Measurements from ENCODE around the gene BAIAP2L2. TPM values are rescaled to one million over a fixed set of nuclear protein-coding genes. Genes with fewer than 3 reads are reported as not detected.
A peak's percentile ranks its signal among the peaks of the same experiment; 100 is the strongest.
"Not testable (repeated sequence)": the region's sequence is repeated elsewhere in the genome, so short reads cannot be mapped to it uniquely, and the experiment has no call there.

BAIAP2L2 gene
- total RNA-seq, 4 donors from 2014 or later = 0.58 TPM; not detected in 3

GRCh38 chr22:38080850-38081635 lies 29.4 kb downstream of the BAIAP2L2 start:
- no peaks in the 10 kb centered on the region for H3K9me3 ChIP-seq
- H3K27me3 ChIP-seq = peaks cover 52% of the 10 kb centered on the region
- WGBS, 2 donors (ENCODE audit: low coverage in 1 of 2) = no CpG with 5 or more reads among the region's 110 CpGs
- H3K36me3 ChIP-seq = peaks cover 0 to 16% of the 10 kb centered on the region in 2 donors
- H3K4me3 ChIP-seq = peak overlapping the region; percentile 3 to 51
- H3K27ac ChIP-seq = peak overlapping the region in 1 of 4 donors; percentile 3
- ATAC-seq = peak; percentile 59
- no peak for TF ChIP-seq EP300 (IDR thresholded peaks at IDR 0.05)
- peak in 1 of 4 experiments; percentile 19 for TF ChIP-seq CTCF (IDR thresholded peaks at IDR 0.05)
- TF ChIP-seq POLR2A (IDR thresholded peaks at IDR 0.05) = no peak
- H3K4me1 ChIP-seq = peaks cover 0 to 26% (median 18%) of the 10 kb centered on the region in 3 donors

GRCh38 chr22:38080474-38080849 lies 30.0 kb downstream of the BAIAP2L2 start:
- no peak for ATAC-seq
- Histone ChIP-seq H3K4me3 (peak overlapping the region in 1 of 2 donors; percentile 51), H3K9me3 (no peaks in the 10 kb centered on the region), H3K36me3 (peaks cover 0 to 13% of the 10 kb centered on the region in 2 donors), H3K27ac (no peak overlapping the region), H3K27me3 (peaks cover 52% of the 10 kb centered on the region), H3K4me1 (peaks cover 0 to 26% (median 18%) of the 10 kb centered on the region in 3 donors)
- 20% methylated on average over 2 of the region's 11 CpGs; no CpG with 5 or more reads in 1 of the 2 donors for WGBS, 2 donors (ENCODE audit: low coverage in 1 of 2)
- TF ChIP-seq POLR2A (IDR thresholded peaks at IDR 0.05) (no peak), EP300 (IDR thresholded peaks at IDR 0.05) (no peak), POLR2AphosphoS5 (IDR thresholded peaks at IDR 0.05) (no peak), CTCF (IDR thresholded peaks at IDR 0.05) (no peak)

GRCh38 chr22:38079804-38080203 lies 30.7 kb downstream of the BAIAP2L2 start:
- TF ChIP-seq POLR2A (IDR thresholded peaks at IDR 0.05) (no peak), POLR2AphosphoS5 (IDR thresholded peaks at IDR 0.05) (no peak), CTCF (IDR thresholded peaks at IDR 0.05) (no peak), EP300 (IDR thresholded peaks at IDR 0.05) (no peak)
- Histone ChIP-seq H3K36me3 (peaks cover 0 to 13% of the 10 kb centered on the region in 2 donors), H3K4me3 (no peak overlapping the region), H3K27me3 (peaks cover 47% of the 10 kb centered on the region), H3K27ac (no peak overlapping the region), H3K4me1 (peaks cover 0 to 26% (median 18%) of the 10 kb centered on the region in 3 donors), H3K9me3 (no peaks in the 10 kb centered on the region)
- WGBS, 2 donors (ENCODE audit: low coverage in 1 of 2) = 82% methylated on average over 2 of the region's 7 CpGs; no CpG with 5 or more reads in 1 of the 2 donors
- no peak for ATAC-seq

GRCh38 chr22:38079208-38079607 lies 31.3 kb downstream of the BAIAP2L2 start:
- H3K4me1 ChIP-seq = peaks cover 0 to 26% (median 18%) of the 10 kb centered on the region in 3 donors
- 100% methylated on average over 1 of the region's 2 CpGs for WGBS, 2 donors (ENCODE audit: low coverage in 1 of 2)
- peaks cover 0 to 15% of the 10 kb centered on the region in 2 donors for H3K36me3 ChIP-seq
- not testable (repeated sequence) for ATAC-seq, H3K9me3 ChIP-seq, H3K4me3 ChIP-seq, H3K27ac ChIP-seq
- H3K27me3 ChIP-seq = peaks cover 42% of the 10 kb centered on the region

- 94% methylated on average over 3 of the region's 22 CpGs; no CpG with 5 or more reads in 1 of the 2 donors for WGBS, 2 donors (ENCODE audit: low coverage in 1 of 2)
- no peak overlapping the region for H3K4me3 ChIP-seq
- H3K27ac ChIP-seq = no peak overlapping the region
- peaks cover 33% of the 10 kb centered on the region for H3K27me3 ChIP-seq
- peaks cover 0 to 26% (median 18%) of the 10 kb centered on the region in 3 donors for H3K4me1 ChIP-seq
- peaks cover 0 to 25% of the 10 kb centered on the region in 2 donors for H3K36me3 ChIP-seq
- no peak for ATAC-seq
- no peaks in the 10 kb centered on the region for H3K9me3 ChIP-seq
- no peak for TF ChIP-seq CTCF (IDR thresholded peaks at IDR 0.05)
- no peak for TF ChIP-seq POLR2A (IDR thresholded peaks at IDR 0.05)
- no peak for TF ChIP-seq POLR2AphosphoS5 (IDR thresholded peaks at IDR 0.05)
- no peak for TF ChIP-seq EP300 (IDR thresholded peaks at IDR 0.05)
Measured at GRCh38 chr22:38078046-38078840, 32.2 kb downstream of the BAIAP2L2 start.
